IMR-90 (cell line): ENCODE results near the gene STXBP6. TPM values are rescaled to one million over a fixed set of nuclear protein-coding genes. Genes with fewer than 3 reads are reported as not detected.

Experiments used
- ATAC-seq: fragments of 200-7000 bp; cut with Tn5 transposase; 2 replicates; pipeline ENCODE4 v1.9.1; 2020; ENCODE audit warnings: low read depth, mild to moderate bottlenecking, moderate library complexity
- BruUV-seq: library from RNA; stranded (reverse); fragments of 400-500 nt; replicated peaks from 2 replicates; lab custom pipeline; 2021; lab: Mats Ljungman, UMichigan
- CTCF ChIA-PET: fragments of 300-600 bp; formaldehyde crosslinking; extraction: SDS; loops from one replicate; lab custom pipeline; 2021; ENCODE audit warnings: antibody characterized with exemption; lab: Yijun Ruan, JAX
- POLR2A ChIA-PET: fragments of 300-600 bp; sonication (Branson Sonifier 250); formaldehyde crosslinking; loops from one replicate; lab custom pipeline; 2022; ENCODE audit warnings: antibody characterized with exemption; ENCODE audit not compliant: unreplicated experiment; lab: Charles Lee
- DNase-seq: peaks from one replicate; pipeline ENCODE4 v3.0.0; 2013
- H2AFZ ChIP-seq: replicated peaks from 2 replicates; pipeline ENCODE3; 2013; ENCODE audit warnings: low read length, mild to moderate bottlenecking; ENCODE audit not compliant: poor library complexity
- H2AK5ac ChIP-seq: 2 replicates; pipeline ENCODE4 v1.6.1; 2013; ENCODE audit warnings: low read depth, low read length, inconsistent platforms
- H2AK9ac ChIP-seq: replicated peaks from 2 replicates; pipeline ENCODE3; 2013; ENCODE audit warnings: mild to moderate bottlenecking, low read depth, low read length, moderate library complexity; ENCODE audit not compliant: poor library complexity
- H2BK120ac ChIP-seq: 2 replicates; pipeline ENCODE4 v1.6.1; 2013; ENCODE audit warnings: low read depth, low read length, inconsistent platforms
- H2BK15ac ChIP-seq: 3 replicates; pipeline ENCODE4 v1.6.1; 2013; ENCODE audit warnings: low read depth, low read length, inconsistent platforms
- H2BK20ac ChIP-seq: 2 replicates; pipeline ENCODE4 v1.6.1; 2013; ENCODE audit warnings: low read depth, mild to moderate bottlenecking, inconsistent platforms, low read length, moderate library complexity
- H2BK5ac ChIP-seq: 2 replicates; pipeline ENCODE4 v1.6.1; 2013; ENCODE audit warnings: mild to moderate bottlenecking, low read depth, low read length, inconsistent platforms; ENCODE audit not compliant: poor library complexity, severe bottlenecking
- H3K14ac ChIP-seq: replicated peaks from 2 replicates; pipeline ENCODE4 v1.6.1; 2013; ENCODE audit warnings: low read depth, low read length, inconsistent platforms
- H3K18ac ChIP-seq: 2 replicates; pipeline ENCODE4 v1.6.1; 2013; ENCODE audit warnings: low read depth, low read length, control low read depth
- H3K23ac ChIP-seq: 2 replicates; pipeline ENCODE4 v1.6.1; 2013; ENCODE audit warnings: low read depth, low read length, inconsistent platforms
- H3K27ac ChIP-seq: 2 replicates; pipeline ENCODE4 v1.5.1; 2013; ENCODE audit warnings: mild to moderate bottlenecking, control low read depth, low read length; ENCODE audit not compliant: insufficient read depth
- H3K27me3 ChIP-seq: 2 replicates; pipeline ENCODE4 v1.6.1; 2013; ENCODE audit warnings: low read length; ENCODE audit not compliant: control insufficient read depth, insufficient read depth
- H3K36me3 ChIP-seq: 2 replicates; pipeline ENCODE4 v1.6.1; 2013; ENCODE audit warnings: low read length, mixed read lengths; ENCODE audit not compliant: control insufficient read depth, insufficient read depth
- H3K4ac ChIP-seq: 2 replicates; pipeline ENCODE4 v1.6.1; 2013; ENCODE audit warnings: low read depth, low read length, inconsistent platforms
- H3K4me1 ChIP-seq: 2 replicates; pipeline ENCODE4 v1.6.1; 2013; ENCODE audit warnings: low read length, mixed read lengths; ENCODE audit not compliant: control insufficient read depth, insufficient read depth
- H3K4me2 ChIP-seq: 2 replicates; pipeline ENCODE4 v1.6.1; 2013; ENCODE audit warnings: low read depth, mild to moderate bottlenecking, control low read depth, low read length, moderate library complexity
- H3K4me3 ChIP-seq: 2 replicates; pipeline ENCODE4 v1.5.1; 2013; ENCODE audit warnings: low read depth, mild to moderate bottlenecking, control low read depth, low read length, moderate library complexity; ENCODE audit not compliant: insufficient read depth
- H3K56ac ChIP-seq: 2 replicates; pipeline ENCODE4 v1.6.1; 2013; ENCODE audit warnings: low read length, inconsistent platforms; ENCODE audit not compliant: insufficient read depth; ENCODE audit errors: extremely low read depth
- H3K79me1 ChIP-seq, 2 experiments: 2 replicates each; pipeline ENCODE4 v1.6.1; 2013; ENCODE audit warnings: low read length in 2 of 2, inconsistent platforms in 1 of 2, low read depth in 1 of 2
- H3K9ac ChIP-seq: 2 replicates; pipeline ENCODE4 v1.6.1; 2013; ENCODE audit warnings: low read depth, low read length, control low read depth
- H3K9me1 ChIP-seq: 2 replicates; pipeline ENCODE4 v1.6.1; 2013; ENCODE audit warnings: low read length, inconsistent platforms; ENCODE audit not compliant: insufficient read depth
- H3K9me3 ChIP-seq: 2 replicates; pipeline ENCODE4 v1.6.1; 2013; ENCODE audit warnings: low read length; ENCODE audit not compliant: control insufficient read depth, insufficient read depth
- H4K20me1 ChIP-seq: 2 replicates; pipeline ENCODE4 v1.6.1; 2013; ENCODE audit warnings: low read length, inconsistent platforms; ENCODE audit not compliant: insufficient read depth
- H4K5ac ChIP-seq: 2 replicates; pipeline ENCODE4 v1.6.1; 2013; ENCODE audit warnings: mild to moderate bottlenecking, low read depth, low read length, control low read depth
- H4K8ac ChIP-seq, 2 experiments: 2 replicates each; pipeline ENCODE4 v1.6.1; 2013; ENCODE audit warnings: low read depth in 2 of 2, low read length in 2 of 2, control low read depth in 1 of 2, inconsistent platforms in 1 of 2
- H4K91ac ChIP-seq: 2 replicates; pipeline ENCODE4 v1.6.1; 2013; ENCODE audit warnings: low read depth, low read length, inconsistent platforms; ENCODE audit not compliant: insufficient read depth
- BHLHE40 ChIP-seq: fragments of 150-350 bp; IDR thresholded peaks from 2 replicates; pipeline ENCODE4 v1.6.1; 2016; ENCODE audit warnings: mild to moderate bottlenecking, low read depth, low read length
- CEBPB ChIP-seq: IDR thresholded peaks from 2 replicates; pipeline ENCODE4 v1.6.1; 2012; ENCODE audit warnings: low read depth, low read length, improper control_type of control experiment
- CHD1 ChIP-seq: IDR thresholded peaks from 2 replicates; pipeline ENCODE4 v1.6.1; 2012; ENCODE audit warnings: low read depth, low read length, improper control_type of control experiment
- CTCF ChIP-seq: conservative IDR thresholded peaks from 2 replicates; pipeline ENCODE4 v1.5.1; 2012; ENCODE audit warnings: mild to moderate bottlenecking, low read depth, low read length, improper control_type of control experiment
- MAFK ChIP-seq: IDR thresholded peaks from 2 replicates; pipeline ENCODE4 v1.6.1; 2012; ENCODE audit warnings: low read depth, low read length, improper control_type of control experiment
- MAZ ChIP-seq: IDR thresholded peaks from 2 replicates; pipeline ENCODE4 v1.6.1; 2012; ENCODE audit warnings: low read depth, mild to moderate bottlenecking, low read length, improper control_type of control experiment, moderate library complexity, borderline replicate concordance
- NFE2L2 ChIP-seq: fragments of 150-350 bp; IDR thresholded peaks from 2 replicates; pipeline ENCODE4 v1.6.1; 2016; ENCODE audit warnings: low read depth, mild to moderate bottlenecking, low read length
- POLR2A ChIP-seq: IDR thresholded peaks from 2 replicates; pipeline ENCODE4 v1.6.1; 2012; ENCODE audit warnings: mild to moderate bottlenecking, low read depth, low read length
- RAD21 ChIP-seq: IDR thresholded peaks from 2 replicates; pipeline ENCODE4 v1.6.1; 2012; ENCODE audit warnings: low read length, improper control_type of control experiment
- RFX5 ChIP-seq: IDR thresholded peaks from 2 replicates; pipeline ENCODE4 v1.8.0; 2012; ENCODE audit warnings: low read depth, mild to moderate bottlenecking, low read length, moderate library complexity
- SMC3 ChIP-seq: fragments of 150-350 bp; IDR thresholded peaks from 2 replicates; pipeline ENCODE4 v1.6.1; 2016; ENCODE audit warnings: low read depth, mild to moderate bottlenecking, antibody characterized with exemption, low read length, moderate library complexity
- USF2 ChIP-seq: fragments of 150-350 bp; IDR thresholded peaks from 2 replicates; pipeline ENCODE4 v1.6.1; 2017; ENCODE audit warnings: mild to moderate bottlenecking, antibody characterized with exemption, low read length, low read depth
- dilution Hi-C: fragments of 300-500 bp; cut with HindIII; formaldehyde crosslinking; loops from one replicate; pipeline ENCODE4 v1.14.3; 2018; ENCODE audit warnings: low sequenced_read_pairs; ENCODE audit not compliant: unreplicated experiment
- in situ Hi-C: fragments of 300-500 bp; cut with MboI; formaldehyde crosslinking; loops from 3 replicates; pipeline ENCODE4 v1.14.3; 2019; ENCODE audit warnings: low sequenced_read_pairs, inconsistent platforms, mixed read lengths
- intact Hi-C: fragments of 100-400 bp; cut with micrococcal nuclease; formaldehyde crosslinking; loops from 2 replicates; pipeline ENCODE4 v1.10.0; 2022
- polyA plus RNA-seq, 3 experiments: library from polyadenylated mRNA; depleted of rRNA; stranded (reverse); fragments of >200 nt; gene quantifications; 2 replicates each; pipeline ENCODE4 v1.2.3, GENCODE V29; 2012; ENCODE audit warnings: low replicate concordance in 1 of 3
- total RNA-seq: library from RNA; depleted of rRNA; stranded (reverse); fragments of >200 nt; gene quantifications from 2 replicates; pipeline ENCODE4 v1.2.3, GENCODE V29; 2012

The STXBP6 gene
- total and polyA plus RNA-seq, 2 of the 4 experiments (the other 2 are of a cell fraction), result 14.2 to 14.3 TPM

- Histone ChIP-seq H3K4me3 (no peak overlapping the region), H3K36me3 (no peaks in the 10 kb centered on the region), H3K27me3 (no peaks in the 10 kb centered on the region), H3K18ac (no peak overlapping the region), H3K56ac (no peak overlapping the region), H3K79me1 (no peaks in the 10 kb centered on the region), H4K5ac (no peak overlapping the region), H2AFZ (no peak overlapping the region), H2BK15ac (no peak overlapping the region), H3K27ac (no peak overlapping the region), H3K9ac (no peak overlapping the region), H4K8ac (no peak overlapping the region), H3K9me3 (peaks cover 3% of the 10 kb centered on the region; the same call in 1 of the 2 replicates), H3K23ac (no peak overlapping the region), H4K20me1 (no peaks in the 10 kb centered on the region), H2BK5ac (no peak overlapping the region), H3K4me1 (no peaks in the 10 kb centered on the region), H3K9me1 (no peaks in the 10 kb centered on the region; the same call in 1 of the 2 replicates), H3K14ac (no peak overlapping the region), H2BK120ac (no peak overlapping the region), H4K91ac (no peak overlapping the region), H2AK9ac (no peak overlapping the region), H2BK20ac (no peak overlapping the region), H3K4me2 (no peak overlapping the region), H3K4ac (no peak overlapping the region), H2AK5ac (no peak overlapping the region)
- POLR2A ChIA-PET, result no interaction called here
- dilution Hi-C loops (no loop called here), in situ Hi-C loops (no loop called here), intact Hi-C loops (no loop called here)
- DNase-seq (no peak), ATAC-seq (no peak)
- TF ChIP-seq NFE2L2, result no peak
- no peak for TF ChIP-seq BHLHE40
- no peak for TF ChIP-seq MAZ
- TF ChIP-seq RAD21, result no peak
- no peak for TF ChIP-seq MAFK
- no peak for TF ChIP-seq RFX5
- no peak for TF ChIP-seq POLR2A
- TF ChIP-seq CTCF, result no peak
- TF ChIP-seq CEBPB, result no peak
- TF ChIP-seq CHD1, result no peak
- TF ChIP-seq USF2, result no peak
- TF ChIP-seq SMC3, result no peak
- CTCF ChIA-PET, result interaction anchor here (1.0 kb wide), 1 partner anchor 15 kb away, joined by 3 read pairs; no protein-coding TSS in a partner anchor
- no TSS peak for BruUV-seq
These were observed 159.2 kb downstream of the STXBP6 start for GRCh38 chr14:24890716-24891115.
